Mesendoderm (in vitro differentiated cells): ENCODE measurements around the gene SIAH1.
A peak's percentile ranks its signal among the peaks of the same experiment; 100 is the strongest.

Source experiments
- DNase-seq: peaks from one replicate; pipeline ENCODE4 v3.0.0; 2013
- H2AK5ac ChIP-seq: 2 replicates; pipeline ENCODE4 v1.6.1; 2013; ENCODE audit warnings: low read length, inconsistent platforms
- H2BK120ac ChIP-seq: 2 replicates; pipeline ENCODE4 v1.6.1; 2013; ENCODE audit warnings: low read depth, mild to moderate bottlenecking, low read length, moderate library complexity, mixed read lengths
- H2BK15ac ChIP-seq: replicated peaks from 2 replicates; pipeline ENCODE4 v1.6.1; 2013; ENCODE audit warnings: low read depth, mild to moderate bottlenecking, moderate library complexity
- H2BK5ac ChIP-seq: 2 replicates; pipeline ENCODE4 v1.6.1; 2013; ENCODE audit warnings: low read length, inconsistent platforms
- H3K18ac ChIP-seq: 2 replicates; pipeline ENCODE4 v1.6.1; 2013; ENCODE audit warnings: mild to moderate bottlenecking, low read length, mixed read lengths
- H3K23ac ChIP-seq: one replicate; pipeline ENCODE4 v1.6.1; 2013; ENCODE audit warnings: low read length
- H3K27ac ChIP-seq: 2 replicates; pipeline ENCODE4 v1.5.1; 2013; ENCODE audit warnings: low read depth, mild to moderate bottlenecking, inconsistent platforms, low read length, moderate library complexity
- H3K27me3 ChIP-seq: 2 replicates; pipeline ENCODE4 v1.6.1; 2013; ENCODE audit warnings: low read length, control low read depth, mild to moderate bottlenecking, inconsistent platforms; ENCODE audit not compliant: insufficient read depth, poor library complexity
- H3K36me3 ChIP-seq: 2 replicates; pipeline ENCODE4 v1.6.1; 2013; ENCODE audit warnings: low read length, inconsistent platforms; ENCODE audit not compliant: control insufficient read depth, insufficient read depth
- H3K4ac ChIP-seq: one replicate; pipeline ENCODE4 v1.6.1; 2013; ENCODE audit warnings: low read depth, mild to moderate bottlenecking, low read length, moderate library complexity
- H3K4me1 ChIP-seq: 2 replicates; pipeline ENCODE4 v1.6.1; 2013; ENCODE audit warnings: low read depth, low read length, inconsistent platforms; ENCODE audit not compliant: control insufficient read depth
- H3K4me2 ChIP-seq: 2 replicates; pipeline ENCODE4 v1.6.1; 2013; ENCODE audit warnings: low read length
- H3K4me3 ChIP-seq: 2 replicates; pipeline ENCODE4 v1.5.1; 2013; ENCODE audit warnings: mild to moderate bottlenecking, low read length
- H3K56ac ChIP-seq: one replicate; pipeline ENCODE4 v1.6.1; 2013; ENCODE audit warnings: low read length
- H3K79me1 ChIP-seq: 2 replicates; pipeline ENCODE4 v1.6.1; 2013; ENCODE audit warnings: low read length, inconsistent platforms
- H3K79me2 ChIP-seq: 2 replicates; pipeline ENCODE4 v1.6.1; 2013; ENCODE audit warnings: mild to moderate bottlenecking, low read length; ENCODE audit not compliant: control insufficient read depth, insufficient read depth
- H3K9ac ChIP-seq: 2 replicates; pipeline ENCODE4 v1.6.1; 2013; ENCODE audit warnings: low read length, inconsistent platforms
- H4K5ac ChIP-seq: one replicate; pipeline ENCODE4 v1.6.1; 2013; ENCODE audit warnings: low read length
- H4K8ac ChIP-seq: one replicate; pipeline ENCODE4 v1.6.1; 2013; ENCODE audit warnings: low read depth, mild to moderate bottlenecking, control low read depth, low read length, moderate library complexity
- WGBS: extraction: QIAGEN DNeasy Blood & Tissue Kit; methylation state at CpG from one replicate; pipeline ENCODE4 v1.1.7; 2013; ENCODE audit warnings: low lambda C conversion rate, missing lambda C conversion rate; ENCODE audit not compliant: insufficient coverage; ENCODE audit errors: extremely low coverage; 5-methylcytosine and 5-hydroxymethylcytosine counted together

Gene SIAH1

DNA sequence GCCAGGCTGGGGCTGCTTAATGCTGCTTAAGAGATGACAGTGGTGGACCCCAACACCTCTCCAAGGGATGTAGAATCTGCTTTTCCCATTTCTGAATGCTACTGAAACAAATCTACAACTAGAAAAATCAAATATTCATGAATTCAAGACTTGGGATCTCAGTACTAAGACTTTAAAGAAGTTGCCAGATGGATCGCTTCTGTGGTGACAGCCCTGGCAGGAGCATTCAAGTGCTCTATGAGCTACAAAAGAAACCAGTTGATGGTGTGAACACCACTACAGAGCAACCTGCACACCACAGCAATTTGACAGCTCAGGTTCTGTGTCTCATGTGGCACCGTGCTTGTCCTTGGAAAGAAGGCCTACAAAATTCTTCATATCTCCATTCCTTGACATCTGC is 42.6 kb downstream of the SIAH1 start:
- no peaks in the 10 kb centered on the region for H3K79me1 ChIP-seq
- H3K4ac ChIP-seq = no peak overlapping the region
- no CpG with 5 or more reads among the region's 2 CpGs for WGBS
- DNase-seq = no peak
- no peak overlapping the region for H3K4me2 ChIP-seq
- no peak overlapping the region for H2BK120ac ChIP-seq
- H3K9ac ChIP-seq = no peak overlapping the region
- no peak overlapping the region for H3K27ac ChIP-seq
- no peak overlapping the region for H2AK5ac ChIP-seq
- H2BK15ac ChIP-seq = no peak overlapping the region
- no peaks in the 10 kb centered on the region for H3K36me3 ChIP-seq
- no peaks in the 10 kb centered on the region for H3K27me3 ChIP-seq
- H3K79me2 ChIP-seq = no peaks in the 10 kb centered on the region
- no peak overlapping the region for H3K23ac ChIP-seq
- H4K8ac ChIP-seq = no peak overlapping the region
- no peak overlapping the region for H3K18ac ChIP-seq
- H3K56ac ChIP-seq = no peak overlapping the region
- no peaks in the 10 kb centered on the region for H3K4me1 ChIP-seq
- H4K5ac ChIP-seq = no peak overlapping the region
- no peak overlapping the region for H3K4me3 ChIP-seq
- no peak overlapping the region for H2BK5ac ChIP-seq

DNA sequence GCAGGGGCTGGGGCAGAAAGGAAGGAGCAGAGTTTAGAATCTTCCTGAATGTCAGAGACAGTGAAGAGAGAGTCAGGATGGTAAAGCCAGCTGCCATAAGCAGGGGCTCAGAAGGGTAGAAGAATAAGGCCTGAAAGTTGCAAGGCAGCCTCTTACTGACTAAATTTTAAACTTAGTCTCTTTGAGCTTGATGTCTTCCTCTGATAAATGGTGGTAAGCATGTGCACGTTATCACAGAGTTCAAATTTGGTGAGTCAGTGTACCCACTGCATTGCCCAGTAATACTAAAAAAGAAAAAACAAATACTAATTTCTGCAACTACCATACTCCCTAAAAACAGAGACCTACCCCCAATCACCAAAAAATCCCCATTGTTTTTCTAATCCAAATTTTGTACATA is 45.2 kb downstream of the SIAH1 start:
- Histone ChIP-seq H3K9ac (no peak overlapping the region), H4K5ac (no peak overlapping the region), H3K56ac (no peak overlapping the region), H3K23ac (no peak overlapping the region), H2BK5ac (no peak overlapping the region), H3K27me3 (no peaks in the 10 kb centered on the region), H3K27ac (no peak overlapping the region), H3K4ac (no peak overlapping the region), H3K18ac (no peak overlapping the region), H3K4me2 (no peak overlapping the region), H3K4me1 (no peaks in the 10 kb centered on the region), H2BK120ac (no peak overlapping the region), H2BK15ac (no peak overlapping the region), H3K36me3 (no peaks in the 10 kb centered on the region), H4K8ac (no peak overlapping the region), H3K79me2 (no peaks in the 10 kb centered on the region), H2AK5ac (no peak overlapping the region), H3K4me3 (no peak overlapping the region), H3K79me1 (no peaks in the 10 kb centered on the region)
- no CpG with 5 or more reads among the region's 1 CpG for WGBS
- DNase-seq = no peak

DNA sequence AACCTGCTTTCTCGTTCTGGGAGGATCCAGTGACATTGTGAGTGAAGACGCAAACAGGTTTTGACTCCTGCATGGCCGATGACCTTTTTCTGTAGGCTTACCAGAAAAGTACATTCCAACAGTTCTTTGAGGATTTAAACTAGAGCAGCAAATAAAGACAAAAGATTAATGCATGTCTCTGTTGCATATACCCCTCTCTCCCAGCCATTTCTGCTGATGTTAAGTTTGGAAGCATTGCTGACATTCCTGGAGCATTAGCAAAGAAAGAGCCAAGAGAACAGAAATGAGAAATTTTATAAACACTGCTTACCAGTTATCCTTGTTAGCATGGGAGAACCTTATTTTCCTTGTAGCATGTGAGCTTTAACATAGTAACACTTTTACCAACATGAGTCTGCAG is 49.3 kb downstream of the SIAH1 start:
- no peaks in the 10 kb centered on the region for H3K79me2 ChIP-seq
- H3K4me1 ChIP-seq = no peaks in the 10 kb centered on the region
- H3K79me1 ChIP-seq = no peaks in the 10 kb centered on the region
- no peak overlapping the region for H4K8ac ChIP-seq
- peak overlapping the region; percentile 36 for H3K27ac ChIP-seq
- H2BK120ac ChIP-seq = no peak overlapping the region
- H3K27me3 ChIP-seq = no peaks in the 10 kb centered on the region
- H3K23ac ChIP-seq = no peak overlapping the region
- H3K4me3 ChIP-seq = no peak overlapping the region
- no peak overlapping the region for H2BK5ac ChIP-seq
- no peak overlapping the region for H3K56ac ChIP-seq
- H4K5ac ChIP-seq = no peak overlapping the region
- H2BK15ac ChIP-seq = no peak overlapping the region
- H3K4ac ChIP-seq = no peak overlapping the region
- no peak overlapping the region for H3K18ac ChIP-seq
- no peak overlapping the region for H3K4me2 ChIP-seq
- WGBS = no CpG with 5 or more reads among the region's 3 CpGs
- peaks cover 2% of the 10 kb centered on the region for H3K36me3 ChIP-seq
- peak; percentile 57 for DNase-seq
- no peak overlapping the region for H3K9ac ChIP-seq
- no peak overlapping the region for H2AK5ac ChIP-seq

DNA sequence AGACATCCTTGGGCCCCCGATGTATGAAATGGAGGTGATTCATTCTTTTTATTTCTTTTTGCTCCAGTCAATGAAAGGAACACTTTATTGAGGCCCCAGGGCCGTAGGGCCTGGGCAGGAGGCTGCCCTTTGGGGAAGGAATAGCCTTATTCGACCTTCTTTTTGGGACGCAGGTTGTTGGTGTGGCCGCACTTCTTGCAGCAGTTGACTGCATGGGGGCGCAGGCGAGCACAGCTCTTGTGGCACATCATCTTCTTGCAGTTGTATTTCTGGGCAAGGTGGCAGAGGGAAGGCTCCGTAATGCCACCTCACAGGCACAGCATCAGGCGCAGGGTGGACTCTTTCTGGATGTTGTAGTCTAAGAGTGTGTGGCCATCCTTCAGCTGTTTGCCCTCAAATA is 50.9 kb downstream of the SIAH1 start:
- H3K4me3 ChIP-seq = no peak overlapping the region
- no peak overlapping the region for H3K23ac ChIP-seq
- no peak overlapping the region for H2BK15ac ChIP-seq

DNA sequence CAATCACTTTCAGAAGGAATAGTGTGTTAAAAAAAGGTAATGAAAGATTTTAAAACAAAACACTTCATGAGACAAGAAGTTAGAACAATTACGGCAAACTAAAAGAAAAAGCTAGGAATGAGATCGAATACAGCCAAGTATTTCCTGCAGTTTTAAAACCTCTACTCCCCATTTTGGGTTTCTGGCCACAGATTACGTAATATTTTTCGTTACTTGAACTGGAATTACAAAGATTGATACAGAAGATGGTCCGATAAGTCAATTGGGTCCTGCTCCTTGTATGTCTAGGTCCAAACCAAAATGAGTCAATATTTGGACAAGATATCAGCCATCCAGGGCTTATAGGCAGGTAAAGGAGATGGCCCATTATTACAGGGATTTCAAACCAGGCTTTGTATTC is 52.2 kb downstream of the SIAH1 start:
- no peak overlapping the region for H3K27ac ChIP-seq
- no peak overlapping the region for H3K18ac ChIP-seq
- H3K36me3 ChIP-seq = peaks cover 2% of the 10 kb centered on the region
- H3K56ac ChIP-seq = no peak overlapping the region
- no peak overlapping the region for H3K9ac ChIP-seq
- H2BK120ac ChIP-seq = no peak overlapping the region
- WGBS = no CpG with 5 or more reads among the region's 5 CpGs
- no peak overlapping the region for H3K4me3 ChIP-seq
- H3K27me3 ChIP-seq = no peaks in the 10 kb centered on the region
- H3K4ac ChIP-seq = no peak overlapping the region
- H3K4me2 ChIP-seq = no peak overlapping the region
- H3K79me2 ChIP-seq = no peaks in the 10 kb centered on the region
- H3K4me1 ChIP-seq = no peaks in the 10 kb centered on the region
- H2BK15ac ChIP-seq = no peak overlapping the region
- H3K79me1 ChIP-seq = no peaks in the 10 kb centered on the region
- H2AK5ac ChIP-seq = no peak overlapping the region
- no peak overlapping the region for H2BK5ac ChIP-seq
- H4K8ac ChIP-seq = no peak overlapping the region
- DNase-seq = no peak
- H3K23ac ChIP-seq = no peak overlapping the region
- no peak overlapping the region for H4K5ac ChIP-seq

More for the DNA sequence above, 50.9 kb downstream of the SIAH1 start:
- H3K9ac ChIP-seq = no peak overlapping the region
- WGBS = no CpG with 5 or more reads among the region's 9 CpGs
- H2BK5ac ChIP-seq = no peak overlapping the region
- no peak overlapping the region for H3K4ac ChIP-seq
- no peaks in the 10 kb centered on the region for H3K4me1 ChIP-seq
- H3K79me1 ChIP-seq = no peaks in the 10 kb centered on the region
- H4K5ac ChIP-seq = no peak overlapping the region
- H3K36me3 ChIP-seq = peaks cover 2% of the 10 kb centered on the region
- DNase-seq = no peak
- no peak overlapping the region for H2BK120ac ChIP-seq
- no peak overlapping the region for H2AK5ac ChIP-seq
- H4K8ac ChIP-seq = no peak overlapping the region
- H3K27me3 ChIP-seq = no peaks in the 10 kb centered on the region
- H3K56ac ChIP-seq = no peak overlapping the region
- no peaks in the 10 kb centered on the region for H3K79me2 ChIP-seq
- H3K18ac ChIP-seq = no peak overlapping the region
- no peak overlapping the region for H3K4me2 ChIP-seq
- H3K27ac ChIP-seq = no peak overlapping the region

DNA sequence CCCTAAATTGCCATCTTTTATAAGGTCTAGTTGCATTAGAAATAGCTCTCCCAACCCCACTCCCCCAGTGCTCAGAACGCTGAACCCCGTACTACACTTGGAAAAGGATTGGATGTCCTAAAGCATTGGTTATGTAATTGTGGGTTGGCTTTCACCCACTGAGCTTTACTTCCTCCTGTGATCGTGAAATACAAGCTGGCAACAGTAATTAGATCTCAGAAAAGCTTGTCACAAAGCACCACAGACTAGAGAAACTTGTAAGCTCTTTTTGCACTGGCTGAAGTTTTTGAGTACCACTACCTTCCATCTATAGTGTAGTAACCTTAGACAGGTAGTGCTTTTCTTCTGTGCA is 54.4 kb downstream of the SIAH1 start:
- Histone ChIP-seq H2BK5ac (no peak overlapping the region), H3K79me1 (no peaks in the 10 kb centered on the region), H3K9ac (no peak overlapping the region), H3K27ac (no peak overlapping the region), H2BK15ac (no peak overlapping the region), H2AK5ac (no peak overlapping the region), H4K5ac (no peak overlapping the region), H3K4me1 (no peaks in the 10 kb centered on the region), H3K4me2 (no peak overlapping the region), H3K56ac (no peak overlapping the region), H3K27me3 (no peaks in the 10 kb centered on the region), H4K8ac (no peak overlapping the region), H3K4me3 (no peak overlapping the region), H3K4ac (no peak overlapping the region), H2BK120ac (no peak overlapping the region), H3K23ac (no peak overlapping the region), H3K18ac (no peak overlapping the region), H3K36me3 (peaks cover 2% of the 10 kb centered on the region), H3K79me2 (no peaks in the 10 kb centered on the region)
- WGBS = no CpG with 5 or more reads among the region's 3 CpGs
- DNase-seq = no peak
